Endothelial cell of umbilical vein (primary cell): ENCODE data around the gene IGFBP1. TPM values are rescaled to one million over a fixed set of nuclear protein-coding genes. Genes with fewer than 3 reads are reported as not detected.

ENCODE experiments used
- BruUV-seq: library from RNA; stranded (reverse); fragments of 400-500 nt; replicated peaks from 2 replicates; lab custom pipeline; 2021; lab: Mats Ljungman, UMichigan
- CTCF ChIA-PET: fragments of 300-600, 350-600 bp; sonication (Branson Sonifier 250); formaldehyde crosslinking; loops from one replicate; lab custom pipeline; 2021; ENCODE audit warnings: antibody characterized with exemption, inconsistent platforms; lab: Charles Lee
- POLR2A ChIA-PET: fragments of 300-600, 350-600 bp; sonication (Branson Sonifier 250); formaldehyde crosslinking; loops from one replicate; lab custom pipeline; 2021; ENCODE audit warnings: antibody characterized with exemption, inconsistent platforms; lab: Charles Lee
- DNase-seq: peaks from one replicate; pipeline ENCODE4 v3.0.0-alpha.2; 2011; ENCODE audit warnings: low read depth, low spot score
- FAIRE-seq: peaks from 2 replicates; lab custom pipeline; 2011; peaks lifted over from hg19 to GRCh38; lab: Jason Lieb, UNC
- H2AFZ ChIP-seq: 2 replicates; pipeline ENCODE4 v1.6.0; 2012; ENCODE audit warnings: low read depth, low read length, control low read depth, inconsistent platforms
- H3K27ac ChIP-seq: 2 replicates; pipeline ENCODE4 v1.5.1; 2011; ENCODE audit warnings: low read depth, mild to moderate bottlenecking, control low read depth, low read length, moderate library complexity; ENCODE audit not compliant: insufficient read depth
- H3K27me3 ChIP-seq, 2 experiments: 2 replicates each; pipeline versions ENCODE4 v1.6.0 to v1.6.1; 2011; ENCODE audit warnings: low read length in 2 of 2, mixed read lengths in 1 of 2; ENCODE audit not compliant: control insufficient read depth in 2 of 2, insufficient read depth in 2 of 2
- H3K36me3 ChIP-seq, 2 experiments: 2 replicates in 1 of 2; 3 replicates in 1 of 2; pipeline ENCODE4 v1.5.1; 2011; ENCODE audit warnings: low read length in 2 of 2, mild to moderate bottlenecking in 1 of 2, moderate library complexity in 1 of 2; ENCODE audit not compliant: control insufficient read depth in 2 of 2, insufficient read depth in 2 of 2; ENCODE audit errors: extremely low read depth in 1 of 2
- H3K4me1 ChIP-seq: 3 replicates; pipeline ENCODE4 v1.5.1; 2011; ENCODE audit warnings: mild to moderate bottlenecking, low read length; ENCODE audit not compliant: control insufficient read depth, insufficient read depth; ENCODE audit errors: extremely low read depth
- H3K4me2 ChIP-seq: 2 replicates; pipeline ENCODE4 v1.6.1; 2011; ENCODE audit warnings: low read length, control low read depth, mixed read lengths; ENCODE audit not compliant: insufficient read depth
- H3K4me3 ChIP-seq, 3 experiments: fragments of 200-600 bp in 1 of 3; sonication (generic), shearing (Covaris generic) in 1 of 3; replicated peaks in 1 of 3; 2 replicates each; pipeline ENCODE4 v1.5.1; 2011 to 2016; ENCODE audit warnings: control low read depth in 3 of 3, low read length in 3 of 3, mild to moderate bottlenecking in 2 of 3, inconsistent platforms in 1 of 3, low read depth in 1 of 3, moderate library complexity in 1 of 3; ENCODE audit not compliant: insufficient read depth in 1 of 3
- H3K79me2 ChIP-seq: 2 replicates; pipeline ENCODE4 v1.6.0; 2012; ENCODE audit warnings: low read length, inconsistent platforms; ENCODE audit not compliant: control insufficient read depth, insufficient read depth
- H3K9ac ChIP-seq: replicated peaks from 2 replicates; pipeline ENCODE3; 2011; ENCODE audit warnings: low read length, control low read depth; ENCODE audit not compliant: insufficient read depth; ENCODE audit errors: extremely low read depth
- H3K9me1 ChIP-seq: replicated peaks from 3 replicates; pipeline ENCODE4 v1.6.0; 2011; ENCODE audit warnings: mild to moderate bottlenecking, low read length; ENCODE audit not compliant: control insufficient read depth, insufficient read depth; ENCODE audit errors: extremely low read depth
- H3K9me3 ChIP-seq: replicated peaks from 2 replicates; pipeline ENCODE4 v1.5.1; 2012; ENCODE audit warnings: low read length, inconsistent platforms; ENCODE audit not compliant: control insufficient read depth, insufficient read depth
- H4K20me1 ChIP-seq: replicated peaks from 2 replicates; pipeline ENCODE3; 2011; ENCODE audit warnings: mild to moderate bottlenecking, low read length; ENCODE audit not compliant: control insufficient read depth, insufficient read depth; ENCODE audit errors: extremely low read depth
- CTCF ChIP-seq, 2 donors: IDR thresholded peaks; 1 replicate in 1 of 2; 2 replicates in 1 of 2; pipeline ENCODE4 v1.5.1; 2011; ENCODE audit warnings: low read length in 2 of 2, mild to moderate bottlenecking in 2 of 2, moderate library complexity in 2 of 2, control low read depth in 1 of 2, inconsistent platforms in 1 of 2, low read depth in 1 of 2; ENCODE audit not compliant: insufficient read depth in 1 of 2; ENCODE audit errors: extremely low read depth in 1 of 2
- EZH2 ChIP-seq: IDR thresholded peaks from 2 replicates; pipeline ENCODE4 v1.6.1; 2012; ENCODE audit warnings: borderline replicate concordance, low read depth, mild to moderate bottlenecking, moderate library complexity, low read length, inconsistent platforms; ENCODE audit not compliant: severe bottlenecking
- FOS ChIP-seq: IDR thresholded peaks from 2 replicates; pipeline ENCODE4 v1.6.1; 2011; ENCODE audit warnings: mild to moderate bottlenecking, low read length, moderate library complexity, borderline replicate concordance; ENCODE audit not compliant: insufficient read depth
- GATA2 ChIP-seq: IDR thresholded peaks from 2 replicates; pipeline ENCODE4 v1.7.0; 2011; ENCODE audit warnings: low read depth, mild to moderate bottlenecking, moderate library complexity, mixed read lengths, low read length; ENCODE audit not compliant: insufficient read length, insufficient read depth
- JUN ChIP-seq: IDR thresholded peaks from 2 replicates; pipeline ENCODE4 v1.6.1; 2011; ENCODE audit warnings: borderline replicate concordance, low read depth; ENCODE audit not compliant: insufficient read length, insufficient read depth
- MYC ChIP-seq: IDR thresholded peaks from one replicate; pipeline ENCODE4 v1.6.1; 2011; ENCODE audit warnings: mild to moderate bottlenecking, low read depth, low read length
- POLR2A ChIP-seq: IDR thresholded peaks from 2 replicates; pipeline ENCODE4 v1.6.1; 2012; ENCODE audit warnings: low read depth, mild to moderate bottlenecking, control low read depth, low read length
- POLR2AphosphoS5 ChIP-seq: IDR thresholded peaks from 2 replicates; pipeline ENCODE4 v1.6.1; 2012; ENCODE audit warnings: low read depth, mild to moderate bottlenecking, control low read depth, low read length, moderate library complexity; ENCODE audit not compliant: insufficient read depth
- dilution Hi-C: fragments of 300-500 bp; cut with MboI; formaldehyde crosslinking; loops from one replicate; pipeline ENCODE4 v1.15.0; 2019; ENCODE audit warnings: low sequenced_read_pairs; ENCODE audit not compliant: extremely low pct_ligation_motif_present
- intact Hi-C: fragments of 100-400 bp; cut with micrococcal nuclease; formaldehyde crosslinking; loops from one replicate; pipeline ENCODE4 v1.10.0; 2022
- polyA plus RNA-seq, 4 experiments: library from polyadenylated mRNA; depleted of rRNA in 3 of 4; stranded (reverse) in 3 of 4; unstranded in 1 of 4; fragments of >200 nt; gene quantifications; 2 replicates each; pipeline versions ENCODE4 v1.2.1 to v1.2.3, GENCODE V29; 2011 to 2012; ENCODE audit warnings: missing spikeins in 1 of 4
- total RNA-seq: library from RNA; stranded (reverse); gene quantifications from 2 replicates; pipeline ENCODE4 v1.2.3, GENCODE V29; 2021
- TF ChIP-seq, protein P1 (sequence below): IDR thresholded peaks from 2 replicates; pipeline ENCODE4 v1.6.1; 2011; ENCODE audit not compliant: insufficient read depth, insufficient read length

The IGFBP1 gene
- total and polyA plus RNA-seq, 2 donors (not counting 3 experiments of a cell fraction or from before 2014, with no cell fraction given): 0.57 to 4.0 TPM

GRCh38 chr7:45878457-45879144 lies 9.7 kb upstream of the IGFBP1 start:
- no peaks in the 10 kb centered on the region for H3K9me3 ChIP-seq
- H2AFZ ChIP-seq: no peak overlapping the region
- ChIA-PET POLR2A (no interaction called here), CTCF (interaction anchor here (1.1 to 2.4 kb wide), 2 partner anchors 10 to 215 kb away, joined by 4 to 7 read pairs; partner anchors contain the start of gene IGFBP1)
- no peak overlapping the region for H3K27ac ChIP-seq
- H3K9me1 ChIP-seq: no peaks in the 10 kb centered on the region
- dilution Hi-C loops: no loop called here
- no TSS peak for BruUV-seq
- no peak overlapping the region for H3K4me2 ChIP-seq
- H4K20me1 ChIP-seq: no peaks in the 10 kb centered on the region
- H3K4me3 ChIP-seq: no peak overlapping the region
- H3K36me3 ChIP-seq: no peaks in the 10 kb centered on the region
- no peak for FAIRE-seq
- no peaks in the 10 kb centered on the region for H3K27me3 ChIP-seq
- intact Hi-C loops: no loop called here
- no peak overlapping the region for H3K9ac ChIP-seq
- TF ChIP-seq GATA2: no peak
- no peak for TF ChIP-seq CTCF (IDR thresholded peaks at IDR 0.05; ENCODE audit: extremely low read depth in 1 of 2, insufficient read depth in 1 of 2, low read depth in 1 of 2, low read length in 2 of 2)
- no peak for TF ChIP-seq JUN
- TF ChIP-seq, protein P1, sequence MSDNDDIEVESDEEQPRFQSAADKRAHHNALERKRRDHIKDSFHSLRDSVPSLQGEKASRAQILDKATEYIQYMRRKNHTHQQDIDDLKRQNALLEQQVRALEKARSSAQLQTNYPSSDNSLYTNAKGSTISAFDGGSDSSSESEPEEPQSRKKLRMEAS: no peak
- no peak for TF ChIP-seq EZH2
- no peak for TF ChIP-seq MYC
- no peak for TF ChIP-seq FOS
- no peak for TF ChIP-seq POLR2AphosphoS5
- no peak for TF ChIP-seq POLR2A
- peaks cover 15% of the 10 kb centered on the region for H3K4me1 ChIP-seq
- H3K79me2 ChIP-seq: no peaks in the 10 kb centered on the region
- no peak for DNase-seq
